Hepatocyte (in vitro differentiated cells): Measurements from ENCODE around the gene LTB4R. TPM values are rescaled to one million over a fixed set of nuclear protein-coding genes. Genes with fewer than 3 reads are reported as not detected.

ENCODE experiments used
- DNase-seq: peaks from one replicate; pipeline ENCODE4 v3.0.0-alpha.2; 2016; ENCODE audit warnings: low spot score
- H2AFZ ChIP-seq: fragments of 200-600 bp; sonication (generic); 2 replicates; pipeline ENCODE4 v1.6.0; 2016; ENCODE audit warnings: antibody characterized with exemption, mild to moderate bottlenecking
- H3K27ac ChIP-seq: fragments of 200-600 bp; sonication (generic); 2 replicates; pipeline ENCODE4 v1.5.1; 2016; ENCODE audit warnings: mild to moderate bottlenecking
- H3K27me3 ChIP-seq: fragments of 200-600 bp; sonication (generic); 2 replicates; pipeline ENCODE4 v1.6.1; 2016
- H3K36me3 ChIP-seq: fragments of 200-600 bp; sonication (generic); replicated peaks from 2 replicates; pipeline ENCODE4 v1.5.1; 2016; ENCODE audit warnings: low read depth; ENCODE audit not compliant: insufficient read depth
- H3K4me1 ChIP-seq: fragments of 200-600 bp; sonication (generic); 2 replicates; pipeline ENCODE4 v1.5.1; 2016; ENCODE audit warnings: mild to moderate bottlenecking, moderate library complexity; ENCODE audit not compliant: insufficient read depth
- H3K4me2 ChIP-seq: fragments of 200-600 bp; sonication (generic); 2 replicates; pipeline ENCODE4 v1.6.0; 2016
- H3K4me3 ChIP-seq: fragments of 200-600 bp; sonication (generic); 2 replicates; pipeline ENCODE4 v1.5.1; 2016; ENCODE audit warnings: mild to moderate bottlenecking
- H3K79me2 ChIP-seq: fragments of 200-600 bp; sonication (generic); 2 replicates; pipeline ENCODE4 v1.6.0; 2017; ENCODE audit warnings: mild to moderate bottlenecking
- H3K9me2 ChIP-seq: fragments of 200-600 bp; sonication (generic); replicated peaks from 2 replicates; pipeline ENCODE4 v1.6.0; 2017; ENCODE audit warnings: mild to moderate bottlenecking; ENCODE audit not compliant: insufficient read depth
- H3K9me3 ChIP-seq: fragments of 200-600 bp; sonication (generic); 2 replicates; pipeline ENCODE4 v1.5.1; 2016; ENCODE audit warnings: low read depth, mild to moderate bottlenecking
- H4K20me1 ChIP-seq: fragments of 200-600 bp; sonication (generic); 2 replicates; pipeline ENCODE4 v1.6.0; 2016; ENCODE audit warnings: mild to moderate bottlenecking; ENCODE audit not compliant: insufficient read depth, poor library complexity, severe bottlenecking
- EZH2 ChIP-seq: fragments of 200-600 bp; sonication (generic); IDR thresholded peaks from 2 replicates; pipeline ENCODE4 v1.6.1; 2016; ENCODE audit warnings: antibody characterized with exemption, mild to moderate bottlenecking, borderline replicate concordance
- EZH2phosphoT487 ChIP-seq: fragments of 200-600 bp; sonication (generic); IDR thresholded peaks from one replicate; pipeline ENCODE4 v1.6.1; 2018; ENCODE audit warnings: antibody characterized with exemption, mild to moderate bottlenecking, low read depth, moderate library complexity; ENCODE audit not compliant: unreplicated experiment, severe bottlenecking
- WGBS: methylation state at CpG from one replicate; pipeline ENCODE4 v1.1.6; 2016; ENCODE audit warnings: low lambda C conversion rate; ENCODE audit errors: missing lambda C conversion rate; 5-methylcytosine and 5-hydroxymethylcytosine counted together
- polyA plus RNA-seq: library from polyadenylated mRNA; unstranded; fragments of >200 nt; fragmentation: Nextera tagmentation; extraction: Ambion mirVana; gene quantifications from 2 replicates; pipeline ENCODE4 v1.2.1, GENCODE V29; 2016
- total RNA-seq: library from RNA; depleted of rRNA; stranded (reverse); fragments of >200 nt; gene quantifications from 2 replicates; pipeline ENCODE4 v1.2.3, GENCODE V29; 2014
- TF ChIP-seq, protein P1 (sequence below): fragments of 200-600 bp; sonication (generic); IDR thresholded peaks from 2 replicates; pipeline ENCODE4 v1.5.1; 2016; ENCODE audit warnings: antibody characterized with exemption, mild to moderate bottlenecking; ENCODE audit not compliant: poor library complexity

LTB4R gene
- total and polyA plus RNA-seq, 2 experiments from 2014 or later, result 3.6 to 5.1 TPM

DNA sequence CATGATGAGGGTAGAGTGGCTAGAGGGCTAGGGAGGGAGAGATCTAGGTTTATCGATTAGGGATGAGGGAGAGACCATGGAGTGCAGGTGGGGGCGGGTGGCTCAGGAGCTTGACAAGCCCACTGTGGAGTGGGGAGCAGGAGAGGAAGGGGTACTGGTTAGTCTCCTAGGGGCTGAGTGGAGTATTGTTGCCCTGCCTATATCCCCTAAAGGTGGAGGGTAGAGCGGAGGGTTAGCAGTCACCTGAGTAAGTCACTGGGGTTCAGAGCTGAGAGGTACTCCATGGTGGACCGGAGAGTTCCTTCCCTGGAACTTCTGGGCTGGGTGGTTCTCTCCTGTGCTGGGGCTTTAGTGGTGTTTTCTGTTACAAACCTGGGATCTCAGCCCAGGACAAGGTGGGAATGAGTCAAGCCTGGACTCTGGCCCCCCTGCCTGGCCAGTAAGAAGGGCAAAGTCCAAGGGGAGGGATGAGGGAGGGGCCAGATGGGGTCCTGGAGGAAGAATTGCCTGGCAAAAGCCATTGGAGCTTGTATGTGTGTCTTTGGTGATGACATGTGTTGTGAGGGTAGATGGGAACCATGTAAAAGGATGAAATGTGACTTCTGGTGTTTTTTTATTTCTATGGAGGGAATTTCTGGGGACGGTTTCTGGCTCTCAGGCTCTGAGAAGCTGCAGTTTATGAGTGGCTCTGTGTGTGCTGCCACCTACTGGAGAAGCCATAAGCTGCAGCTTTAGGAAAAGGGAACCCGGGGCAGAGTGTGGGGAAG lies 3.5 kb upstream of the LTB4R start, which contains the start of gene CIDEB:
Gene CIDEB (minus strand): TSS at position 403 of the 767 bp plus-strand sequence. CDS start 119 bp downstream, at position 284.
- Histone ChIP-seq H3K79me2 (peaks cover 2% of the 10 kb centered on the region), H2AFZ (no peak within 1 kb of the TSS), H3K36me3 (no peaks in the 10 kb centered on the region), H3K4me2 (peak within 1 kb of the TSS; percentile 76), H3K27me3 (no peaks in the 10 kb centered on the region), H3K4me3 (peak within 1 kb of the TSS; percentile 12), H3K9me3 (no peaks in the 10 kb centered on the region), H3K4me1 (peaks cover 5% of the 10 kb centered on the region), H4K20me1 (no peaks in the 10 kb centered on the region), H3K27ac (peak within 1 kb of the TSS; percentile 98), H3K9me2 (no peaks in the 10 kb centered on the region)
- WGBS, result 57% methylated on average over 6 of the region's 6 CpGs
- TF ChIP-seq, protein P1, sequence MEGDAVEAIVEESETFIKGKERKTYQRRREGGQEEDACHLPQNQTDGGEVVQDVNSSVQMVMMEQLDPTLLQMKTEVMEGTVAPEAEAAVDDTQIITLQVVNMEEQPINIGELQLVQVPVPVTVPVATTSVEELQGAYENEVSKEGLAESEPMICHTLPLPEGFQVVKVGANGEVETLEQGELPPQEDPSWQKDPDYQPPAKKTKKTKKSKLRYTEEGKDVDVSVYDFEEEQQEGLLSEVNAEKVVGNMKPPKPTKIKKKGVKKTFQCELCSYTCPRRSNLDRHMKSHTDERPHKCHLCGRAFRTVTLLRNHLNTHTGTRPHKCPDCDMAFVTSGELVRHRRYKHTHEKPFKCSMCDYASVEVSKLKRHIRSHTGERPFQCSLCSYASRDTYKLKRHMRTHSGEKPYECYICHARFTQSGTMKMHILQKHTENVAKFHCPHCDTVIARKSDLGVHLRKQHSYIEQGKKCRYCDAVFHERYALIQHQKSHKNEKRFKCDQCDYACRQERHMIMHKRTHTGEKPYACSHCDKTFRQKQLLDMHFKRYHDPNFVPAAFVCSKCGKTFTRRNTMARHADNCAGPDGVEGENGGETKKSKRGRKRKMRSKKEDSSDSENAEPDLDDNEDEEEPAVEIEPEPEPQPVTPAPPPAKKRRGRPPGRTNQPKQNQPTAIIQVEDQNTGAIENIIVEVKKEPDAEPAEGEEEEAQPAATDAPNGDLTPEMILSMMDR, result peak; percentile 97
- no peak for TF ChIP-seq EZH2
- DNase-seq, result peak; percentile 89

DNA sequence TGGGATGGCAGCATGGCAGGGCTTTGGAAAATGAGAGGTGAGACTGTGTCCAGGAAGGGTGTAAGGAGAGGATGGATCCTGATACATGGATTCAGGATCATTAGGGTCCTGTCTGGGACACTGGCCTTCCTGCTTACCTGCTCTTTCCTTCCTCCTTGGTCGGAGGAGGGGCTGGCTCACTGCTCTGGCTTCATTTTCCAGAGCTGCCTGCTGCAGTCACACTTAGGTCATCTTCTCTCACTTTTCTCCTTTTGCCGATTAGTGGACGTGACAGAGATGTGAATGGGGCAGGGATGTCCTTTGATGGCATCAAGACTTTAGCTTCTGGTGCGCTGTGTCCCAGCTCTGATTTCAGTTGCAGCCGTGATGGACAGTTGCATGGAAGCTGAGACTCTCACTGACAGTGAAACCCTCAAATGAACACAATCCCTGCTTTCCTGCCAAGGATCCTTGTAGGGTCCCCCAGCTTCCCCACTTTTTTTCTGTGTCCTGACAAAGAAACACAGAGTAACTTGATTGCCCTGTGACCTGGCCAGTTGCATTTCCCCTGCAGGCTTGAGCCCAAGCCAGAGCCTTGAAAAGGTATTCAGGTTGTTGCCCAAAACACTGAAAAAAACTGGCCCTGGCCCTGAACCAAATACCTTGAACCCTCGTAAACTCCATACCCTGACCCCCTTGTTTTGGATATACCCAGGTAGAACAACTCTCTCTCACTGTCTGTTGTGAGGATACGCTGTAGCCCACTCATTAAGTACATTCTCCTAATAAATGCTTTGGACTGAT lies 2.8 kb upstream of the LTB4R start:
- Histone ChIP-seq H3K27me3 (no peaks in the 10 kb centered on the region), H3K79me2 (peaks cover 2% of the 10 kb centered on the region), H3K4me3 (no peak overlapping the region), H3K9me3 (no peaks in the 10 kb centered on the region), H3K27ac (peak overlapping the region; percentile 98), H3K4me1 (peaks cover 5% of the 10 kb centered on the region), H3K4me2 (peak overlapping the region; percentile 76), H2AFZ (no peak overlapping the region), H3K36me3 (no peaks in the 10 kb centered on the region), H4K20me1 (no peaks in the 10 kb centered on the region), H3K9me2 (no peaks in the 10 kb centered on the region)
- 86% methylated on average over 7 of the region's 7 CpGs for WGBS
- no peak for DNase-seq
- TF ChIP-seq EZH2 (no peak), EZH2phosphoT487 (no peak)
- TF ChIP-seq, protein P1, result no peak

DNA sequence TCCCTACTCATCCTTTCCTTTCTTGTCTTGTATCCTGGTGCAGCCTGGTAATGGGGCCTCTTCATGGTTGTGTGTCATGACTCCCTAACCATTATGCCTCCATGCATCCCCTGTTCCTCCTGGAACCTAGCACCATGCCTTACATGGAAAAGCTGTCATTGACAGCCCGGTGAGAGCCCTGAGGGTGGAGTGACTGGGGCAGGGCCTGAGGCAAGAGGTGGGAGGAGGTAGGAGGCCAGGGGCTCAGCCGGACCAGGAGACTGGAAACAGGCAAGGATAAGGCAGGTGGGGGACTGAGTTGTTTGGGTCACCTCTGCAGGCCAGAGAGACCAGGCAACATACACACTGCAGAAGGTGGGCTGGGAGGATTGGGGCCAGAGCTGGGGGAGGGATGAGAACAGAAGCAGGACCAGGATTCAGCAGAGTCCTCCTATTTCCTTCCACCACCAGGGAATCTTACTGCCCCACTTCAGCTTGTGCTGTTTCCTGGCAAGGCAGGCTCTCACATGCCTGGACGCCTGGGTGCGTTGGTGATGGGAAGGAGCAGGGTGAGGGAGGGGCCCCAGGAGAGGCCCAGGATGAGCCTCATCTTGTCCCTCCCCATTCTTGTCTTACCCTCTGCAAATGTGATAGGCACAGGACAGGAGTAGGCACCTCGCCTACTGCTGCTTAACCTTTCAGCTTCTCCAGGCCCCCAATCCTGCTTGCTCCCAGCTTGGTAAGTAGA lies 1.6 kb upstream of the LTB4R start, which contains the start of gene LTB4R2:
Gene LTB4R2 (plus strand): TSS at position 603 of the 727 bp plus-strand sequence. CDS start 525 bp downstream, outside the sequence.
- WGBS, result 94% methylated on average over 5 of the region's 5 CpGs
- Histone ChIP-seq H3K4me3 (no peak within 1 kb of the TSS), H3K36me3 (no peaks in the 10 kb centered on the region), H3K4me2 (no peak within 1 kb of the TSS), H3K27me3 (no peaks in the 10 kb centered on the region), H3K27ac (peak within 1 kb of the TSS; percentile 98), H3K9me3 (no peaks in the 10 kb centered on the region), H3K4me1 (peaks cover 5% of the 10 kb centered on the region), H3K9me2 (no peaks in the 10 kb centered on the region), H3K79me2 (peaks cover 2% of the 10 kb centered on the region), H2AFZ (no peak within 1 kb of the TSS), H4K20me1 (no peaks in the 10 kb centered on the region)
- no peak for DNase-seq
- no peak for TF ChIP-seq EZH2phosphoT487
- no peak for TF ChIP-seq EZH2
- TF ChIP-seq, protein P1, result no peak
